OCI-LY7 (cell line): ENCODE measurements around the gene ROBO1. TPM values are rescaled to one million over a fixed set of nuclear protein-coding genes. Genes with fewer than 3 reads are reported as not detected.
"Not testable (repeated sequence)": the region's sequence is repeated elsewhere in the genome, so short reads cannot be mapped to it uniquely, and the experiment has no call there.

Experiments
- BruUV-seq: library from RNA; stranded (reverse); fragments of 400-500 nt; replicated peaks from 2 replicates; lab custom pipeline; 2021; lab: Mats Ljungman, UMichigan
- CTCF ChIA-PET: fragments of 300-600 bp; sonication (Branson Sonifier 250); formaldehyde crosslinking; loops from one replicate; lab custom pipeline; 2022; ENCODE audit warnings: antibody characterized with exemption; ENCODE audit not compliant: unreplicated experiment; lab: Charles Lee
- POLR2A ChIA-PET: fragments of 300-600 bp; sonication (Branson Sonifier 250); formaldehyde crosslinking; loops from one replicate; lab custom pipeline; 2022; ENCODE audit warnings: antibody characterized with exemption; lab: Charles Lee
- DNase-seq: peaks from one replicate; pipeline ENCODE4 v3.0.0-alpha.2; 2015; ENCODE audit warnings: low spot score
- H2AFZ ChIP-seq: fragments of 200-600 bp; sonication (generic), shearing (Covaris generic); 2 replicates; pipeline ENCODE4 v1.6.1; 2014; ENCODE audit warnings: mild to moderate bottlenecking, antibody characterized with exemption, low read length, moderate library complexity
- H3K27ac ChIP-seq: fragments of 200-600 bp; sonication (generic); 2 replicates; pipeline ENCODE4 v1.5.1; 2014; ENCODE audit warnings: mixed run types, low read depth, mild to moderate bottlenecking, moderate library complexity, low read length, inconsistent platforms; ENCODE audit not compliant: poor library complexity, severe bottlenecking
- H3K36me3 ChIP-seq: fragments of 200-600 bp; sonication (generic); 2 replicates; pipeline ENCODE4 v1.6.1; 2014; ENCODE audit warnings: mild to moderate bottlenecking, antibody characterized with exemption, low read length, moderate library complexity, mixed read lengths; ENCODE audit not compliant: insufficient read depth
- H3K4me1 ChIP-seq: fragments of 200-600 bp; sonication (generic); 2 replicates; pipeline ENCODE4 v1.5.1; 2014; ENCODE audit warnings: mild to moderate bottlenecking, low read length; ENCODE audit not compliant: insufficient read depth, poor library complexity, severe bottlenecking
- H3K4me2 ChIP-seq: fragments of 200-600 bp; sonication (generic); 2 replicates; pipeline ENCODE4 v1.6.1; 2014; ENCODE audit warnings: mild to moderate bottlenecking, low read length
- H3K4me3 ChIP-seq: fragments of 200-600 bp; sonication (generic); 2 replicates; pipeline ENCODE4 v1.5.1; 2014; ENCODE audit warnings: mild to moderate bottlenecking, low read depth, low read length; ENCODE audit not compliant: poor library complexity, severe bottlenecking
- H3K79me2 ChIP-seq: fragments of 200-600 bp; sonication (generic); 2 replicates; pipeline ENCODE4 v1.6.1; 2016; ENCODE audit warnings: low read depth, mild to moderate bottlenecking, low read length, moderate library complexity, mixed read lengths; ENCODE audit not compliant: insufficient read depth
- H3K9me2 ChIP-seq: fragments of 200-600 bp; sonication (generic); 2 replicates; pipeline ENCODE4 v1.6.1; 2016; ENCODE audit warnings: mild to moderate bottlenecking, low read length, mixed read lengths; ENCODE audit not compliant: insufficient read depth
- H3K9me3 ChIP-seq: fragments of 200-600 bp; sonication (generic); 2 replicates; pipeline ENCODE4 v1.6.1; 2014; ENCODE audit warnings: mild to moderate bottlenecking, mixed run types, low read length, mixed read lengths
- H4K20me1 ChIP-seq: fragments of 200-600 bp; sonication (generic); 2 replicates; pipeline ENCODE4 v1.6.1; 2014; ENCODE audit warnings: mild to moderate bottlenecking, antibody characterized with exemption, low read length, moderate library complexity, mixed read lengths; ENCODE audit not compliant: insufficient read depth
- CTCF ChIP-seq: fragments of 200-600 bp; sonication (generic); conservative IDR thresholded peaks from 2 replicates; pipeline ENCODE4 v1.5.1; 2014; ENCODE audit warnings: mild to moderate bottlenecking, antibody characterized with exemption, low read length, moderate library complexity, mixed read lengths
- EZH2phosphoT487 ChIP-seq: fragments of 200-600 bp; sonication (generic); IDR thresholded peaks from 2 replicates; pipeline ENCODE4 v1.6.1; 2018; ENCODE audit warnings: low read depth, borderline replicate concordance, mild to moderate bottlenecking, mixed run types, antibody characterized with exemption, low read length, moderate library complexity, mixed read lengths
- intact Hi-C: fragments of 100-400 bp; cut with micrococcal nuclease; formaldehyde crosslinking; loops from one replicate; pipeline ENCODE4 v1.10.0; 2022; ENCODE audit not compliant: unreplicated experiment
- total RNA-seq, 2 experiments: library from RNA; depleted of rRNA in 1 of 2; stranded (reverse); fragments of >200 nt in 1 of 2; shearing (Covaris generic) in 1 of 2; gene quantifications; 2 replicates each; pipeline ENCODE4 v1.2.3, GENCODE V29; 2014 to 2022

The ROBO1 gene
- total RNA-seq, 2 experiments from 2014 or later: not detected

- no peaks in the 10 kb centered on the region for H4K20me1 ChIP-seq
- H3K4me1 ChIP-seq: no peaks in the 10 kb centered on the region
- no peaks in the 10 kb centered on the region for H3K36me3 ChIP-seq
- H3K27ac ChIP-seq: no peak overlapping the region
- intact Hi-C loops: no loop called here
- no peaks in the 10 kb centered on the region for H3K9me3 ChIP-seq
- POLR2A ChIA-PET: no interaction called here
- TF ChIP-seq CTCF: no peak
- no peak for TF ChIP-seq EZH2phosphoT487
- CTCF ChIA-PET: no interaction called here
- no peak overlapping the region for H2AFZ ChIP-seq
- no peak overlapping the region for H3K4me3 ChIP-seq
- no peaks in the 10 kb centered on the region for H3K9me2 ChIP-seq
- BruUV-seq: no TSS peak
- H3K79me2 ChIP-seq: no peaks in the 10 kb centered on the region
- H3K4me2 ChIP-seq: no peak overlapping the region
- no peak for DNase-seq
Measured at GRCh38 chr3:78724859-78725258, 1042.9 kb downstream of the ROBO1 start.

GRCh38 chr3:78724364-78724763, 1043.4 kb downstream of the ROBO1 start:
- H3K4me3 ChIP-seq, intact Hi-C loops, H2AFZ ChIP-seq, H3K4me1 ChIP-seq, H3K9me2 ChIP-seq, H3K79me2 ChIP-seq, H4K20me1 ChIP-seq, POLR2A ChIA-PET, BruUV-seq, H3K36me3 ChIP-seq, H3K27ac ChIP-seq, CTCF ChIA-PET, DNase-seq, H3K9me3 ChIP-seq, H3K4me2 ChIP-seq: not testable (repeated sequence)

GRCh38 chr3:78721771-78722543, 1045.8 kb downstream of the ROBO1 start:
- Histone ChIP-seq H3K4me3 (no peak overlapping the region), H2AFZ (no peak overlapping the region), H3K4me1 (no peaks in the 10 kb centered on the region), H3K36me3 (no peaks in the 10 kb centered on the region), H3K79me2 (no peaks in the 10 kb centered on the region), H3K4me2 (no peak overlapping the region), H3K9me2 (no peaks in the 10 kb centered on the region), H3K9me3 (no peaks in the 10 kb centered on the region), H4K20me1 (no peaks in the 10 kb centered on the region), H3K27ac (no peak overlapping the region)
- intact Hi-C loops: no loop called here
- CTCF ChIA-PET: no interaction called here
- TF ChIP-seq EZH2phosphoT487: no peak
- no peak for TF ChIP-seq CTCF
- no peak for DNase-seq
- no TSS peak for BruUV-seq
- POLR2A ChIA-PET: interaction anchor here (1.8 kb wide), 1 partner anchor 10 kb away, joined by 4 read pairs; no protein-coding TSS in a partner anchor
